ENCODE results near the gene GORASP2.

- TF ChIP-seq CTCF (IDR thresholded peaks at IDR 0.05 in 8 of 11, conservative IDR thresholded peaks at IDR 0.05 in 3 of 11), result no peak
- no peak for TF ChIP-seq POLR2A (IDR thresholded peaks at IDR 0.05)
Measured at GRCh38 chr2:170943041-170943440, 14.0 kb downstream of the GORASP2 start.
